Measurements from ENCODE around the gene ANKRD50.

Gene ANKRD50

DNA sequence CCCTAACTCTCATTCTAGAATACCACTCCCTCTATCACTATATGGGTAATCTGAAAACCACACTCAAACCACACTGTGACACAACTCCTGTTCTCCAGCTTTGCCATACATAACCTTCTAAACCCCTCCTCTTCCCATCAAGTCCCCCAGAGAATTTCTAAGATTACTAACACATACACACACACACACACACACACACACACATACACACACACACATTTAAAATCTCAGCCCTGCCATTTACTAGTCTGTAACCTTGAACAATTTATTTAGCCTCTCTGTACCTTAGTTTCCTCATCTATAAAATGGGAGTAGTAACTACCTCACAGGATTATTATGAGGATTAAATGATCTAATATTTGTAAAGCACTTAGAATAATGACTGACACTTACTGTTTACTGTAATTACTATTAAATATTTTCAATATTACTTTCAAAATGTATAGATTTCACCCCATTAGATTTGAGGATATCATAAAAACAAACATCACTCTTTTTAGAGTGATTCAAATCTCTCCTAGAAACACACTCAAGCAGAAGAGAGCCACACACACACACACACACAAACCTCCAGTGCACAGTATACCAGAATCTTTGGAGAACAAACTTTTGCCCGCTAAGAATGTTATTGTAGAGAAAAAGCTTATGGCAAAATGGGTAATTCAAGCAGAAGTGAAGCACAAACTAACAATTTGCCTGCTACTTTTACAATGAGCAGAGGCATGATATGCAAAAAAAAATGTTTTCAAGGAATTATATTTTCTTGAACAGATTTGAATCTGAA lies 3.8 kb downstream of the ANKRD50 start:
- no peak for DNase-seq (ENCODE audit: low spot score)

DNA sequence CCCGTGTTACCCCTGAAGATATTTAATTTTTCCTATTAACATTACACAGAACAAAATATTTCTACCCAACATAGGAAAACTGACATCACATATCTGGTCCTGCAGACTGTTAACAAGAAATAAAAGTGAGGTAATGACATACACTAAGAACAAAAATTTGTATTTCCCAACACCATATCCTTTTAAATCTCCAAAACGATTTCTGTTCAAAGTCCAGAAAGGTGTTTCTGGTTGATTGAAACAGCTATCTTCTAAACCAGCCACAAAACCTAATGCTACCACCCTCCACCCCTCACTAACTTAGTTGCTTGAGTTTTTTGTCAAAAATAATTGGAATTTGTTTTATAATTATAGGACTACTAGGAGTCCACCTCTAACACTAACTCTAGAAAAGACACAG lies 7.1 kb downstream of the ANKRD50 start:
- no peak for DNase-seq (ENCODE audit: low spot score)

DNA sequence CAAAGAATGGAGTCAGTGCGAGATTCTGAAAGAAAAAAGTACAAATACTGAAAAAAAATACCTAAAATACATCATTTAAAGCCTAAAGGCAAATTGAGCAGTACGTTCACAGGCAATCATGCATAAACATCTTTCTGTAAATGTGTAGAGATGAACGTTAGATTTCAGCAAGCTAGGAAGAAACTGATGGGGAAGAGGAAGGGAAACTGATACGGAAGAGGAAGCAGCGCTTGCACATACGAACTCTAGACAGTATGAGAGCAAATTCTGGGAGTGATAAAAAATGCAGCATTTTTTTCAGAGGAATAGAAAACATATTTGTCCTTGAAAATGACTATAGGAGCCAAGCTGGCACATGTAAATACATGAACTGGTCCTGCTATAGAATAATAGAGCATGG lies 9.4 kb downstream of the ANKRD50 start:
- no peak for DNase-seq (ENCODE audit: low spot score)

DNA sequence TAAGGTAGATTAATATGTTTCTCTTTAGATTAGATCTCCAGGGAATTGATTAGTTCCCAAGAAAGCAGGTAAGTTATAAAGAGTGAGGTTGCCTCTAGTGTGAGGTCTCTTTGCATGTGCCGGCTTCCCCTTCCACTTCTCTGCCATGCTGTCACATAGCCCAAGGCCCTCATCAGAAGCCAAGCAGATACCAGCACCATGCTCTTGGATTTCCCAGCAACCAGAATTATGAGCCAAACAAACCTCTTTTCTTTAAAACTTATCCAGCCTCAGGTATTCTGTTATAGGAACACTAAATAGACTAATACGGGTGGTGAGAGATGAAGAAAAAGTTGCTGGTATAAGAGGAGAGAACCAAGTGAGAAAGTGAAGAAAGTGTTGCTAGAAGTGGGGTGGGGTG lies 15.1 kb downstream of the ANKRD50 start:
- DNase-seq (ENCODE audit: low spot score), result no peak

DNA sequence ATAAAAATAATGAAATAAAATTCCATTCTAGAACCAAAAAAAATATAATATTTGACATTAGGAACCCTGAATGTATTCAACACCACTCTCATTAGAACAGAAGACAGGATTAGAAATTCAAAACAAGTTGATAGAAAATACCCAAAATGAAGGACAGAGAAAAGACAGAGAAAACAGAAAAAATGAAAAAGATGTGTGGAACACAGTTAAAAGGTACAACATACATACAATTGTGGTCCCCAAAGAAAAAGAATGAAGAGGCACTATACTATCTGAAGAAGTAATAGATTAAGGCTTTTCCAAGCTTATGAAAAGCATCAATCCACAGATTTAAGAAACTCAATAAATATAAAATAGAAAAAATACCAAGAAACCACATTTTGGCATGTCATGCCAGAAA lies 16.4 kb downstream of the ANKRD50 start:
- no peak for DNase-seq (ENCODE audit: low spot score)

DNA sequence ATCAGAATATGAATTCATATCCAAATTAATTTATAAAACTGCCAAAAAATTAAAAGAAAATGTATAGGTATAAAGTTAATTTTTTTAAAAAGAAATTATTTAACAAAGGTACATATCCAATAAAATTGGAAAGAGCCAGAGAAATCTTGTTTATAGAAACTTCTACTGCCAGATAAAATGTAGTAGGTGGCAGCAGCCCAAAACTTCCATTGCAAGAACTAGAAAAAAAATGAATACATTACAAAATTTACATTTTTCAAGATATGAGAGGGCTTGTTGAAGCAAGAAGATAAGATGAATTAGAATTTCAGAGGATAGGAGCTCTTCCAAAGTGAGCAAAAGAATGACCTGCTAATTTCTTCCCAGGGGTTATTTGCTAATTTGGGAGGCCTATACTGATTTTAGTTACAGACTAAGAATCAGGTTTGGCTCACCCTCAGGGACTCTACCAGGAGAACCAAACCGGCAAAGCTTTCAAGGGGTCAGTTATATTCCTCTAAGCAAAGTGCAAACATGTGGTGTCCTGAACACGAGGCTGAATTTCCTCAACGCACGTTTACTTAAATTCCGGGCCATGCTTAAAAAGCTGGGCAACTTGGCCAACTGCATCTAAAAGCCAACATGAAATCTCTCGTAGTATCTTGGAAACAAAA lies 17.5 kb downstream of the ANKRD50 start:
- no peak for DNase-seq (ENCODE audit: low spot score)

DNA sequence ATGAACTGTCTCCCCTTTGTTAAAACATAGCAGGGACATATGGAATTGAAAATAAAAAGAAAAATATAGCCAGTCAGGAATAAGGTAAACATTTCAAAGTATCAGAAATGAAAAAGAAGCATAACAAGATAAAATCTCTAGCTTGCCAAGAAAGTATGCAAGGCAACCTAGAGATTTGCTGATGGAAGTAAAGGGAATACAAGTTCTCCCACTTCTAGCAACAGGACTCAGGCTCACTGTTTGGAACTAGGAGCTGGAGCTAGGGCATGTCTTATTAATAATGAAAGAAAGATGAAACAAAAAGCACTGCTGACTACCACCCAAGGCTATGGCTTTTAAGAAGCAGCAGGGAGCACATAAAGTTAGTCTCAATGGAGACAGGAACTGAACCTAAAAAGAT lies 18.2 kb downstream of the ANKRD50 start:
- no peak for DNase-seq (ENCODE audit: low spot score)

DNA sequence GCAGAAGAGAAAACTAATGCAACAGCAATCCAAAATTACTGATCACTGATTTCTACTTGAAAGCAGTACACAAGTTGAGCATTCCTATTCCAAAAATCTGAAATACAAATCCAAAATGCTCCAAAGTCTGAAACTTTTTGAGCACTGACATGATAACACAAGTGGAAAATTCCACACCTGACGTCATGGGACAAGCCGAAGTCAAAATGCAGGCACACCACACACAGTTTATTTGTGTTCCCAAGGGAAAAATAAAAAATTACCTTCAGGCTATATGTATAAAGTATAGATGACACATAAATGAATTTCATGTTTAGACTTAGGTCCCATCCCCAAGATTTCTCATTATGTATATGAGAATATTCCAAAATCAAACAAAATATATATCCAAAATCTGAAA lies 20.7 kb downstream of the ANKRD50 start:
- no peak for DNase-seq (ENCODE audit: low spot score)

DNA sequence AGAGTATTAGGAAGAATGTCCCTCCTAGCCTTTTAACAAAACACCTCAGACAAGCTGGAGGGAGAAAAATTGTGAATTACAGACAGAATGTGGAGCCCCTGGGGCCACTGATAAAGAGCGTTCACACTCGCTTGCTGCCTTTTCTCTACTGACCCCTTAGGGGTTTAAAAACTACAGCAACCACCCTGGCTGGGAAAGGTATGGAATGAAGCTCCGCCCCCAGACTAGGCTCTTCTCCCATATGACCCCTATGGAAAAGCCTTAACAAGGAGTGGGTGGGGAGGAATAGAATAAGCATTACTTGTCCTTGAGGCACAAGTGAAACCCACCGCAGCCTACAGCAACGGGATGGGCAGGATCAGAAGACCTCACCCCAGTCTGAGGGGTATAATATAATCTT lies 26.3 kb downstream of the ANKRD50 start:
- DNase-seq (ENCODE audit: low spot score), result no peak

DNA sequence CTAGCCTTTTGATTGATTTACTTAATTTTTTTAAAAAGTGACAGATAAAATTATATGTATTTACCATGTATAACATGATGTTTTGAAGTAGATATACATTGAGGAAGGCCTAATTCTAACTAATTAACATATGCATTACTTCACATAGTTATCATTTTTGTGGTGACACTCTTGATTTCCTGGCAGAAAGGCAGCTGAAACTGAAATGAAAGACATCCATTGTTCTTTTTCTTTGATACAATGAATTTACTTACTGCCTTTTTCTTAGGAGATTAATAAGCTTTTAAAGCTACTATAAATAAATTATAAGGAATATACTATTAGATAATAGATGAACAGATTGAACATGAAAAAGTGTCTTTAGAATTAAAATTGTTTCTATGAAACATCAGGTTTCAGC lies 26.7 kb downstream of the ANKRD50 start:
- DNase-seq (ENCODE audit: low spot score), result no peak

DNA sequence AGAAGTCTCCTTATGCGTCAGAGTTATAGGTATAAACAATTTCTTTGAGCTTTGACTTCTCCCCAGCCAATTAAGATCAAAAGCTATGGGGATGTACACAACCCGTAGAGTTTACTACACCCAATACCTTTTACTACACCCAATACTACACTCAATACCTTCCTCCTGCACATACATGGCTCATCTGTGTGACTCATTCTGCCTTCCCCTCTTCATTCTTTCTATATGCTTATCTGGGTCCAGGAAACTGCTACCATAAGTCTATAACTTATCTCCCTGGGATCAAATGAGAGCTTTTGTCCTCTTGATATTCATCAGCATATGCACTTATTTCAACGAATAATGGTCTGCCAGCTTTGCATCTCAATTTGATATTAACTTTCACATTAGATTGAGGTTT lies 28.2 kb downstream of the ANKRD50 start:
- no peak for DNase-seq (ENCODE audit: low spot score)

DNA sequence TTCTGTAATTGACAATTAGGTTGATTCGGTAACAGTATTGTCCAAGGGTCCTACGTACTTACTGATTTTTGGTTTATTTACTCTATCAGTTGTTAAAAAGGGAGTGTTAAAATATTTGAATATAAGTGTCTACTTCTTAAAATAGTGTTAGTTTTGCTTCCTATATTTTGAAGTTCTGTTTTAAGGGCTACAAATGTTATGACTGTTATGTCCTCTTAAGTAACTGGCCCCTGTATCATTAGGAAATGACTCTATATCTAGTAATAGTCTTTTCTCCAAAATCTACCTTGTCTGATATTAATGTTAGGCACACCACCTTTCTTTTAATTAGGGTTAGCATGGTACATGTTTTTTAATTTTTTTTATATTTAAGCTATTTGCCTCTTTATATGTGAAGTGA lies 30.1 kb downstream of the ANKRD50 start:
- no peak for DNase-seq (ENCODE audit: low spot score)

DNA sequence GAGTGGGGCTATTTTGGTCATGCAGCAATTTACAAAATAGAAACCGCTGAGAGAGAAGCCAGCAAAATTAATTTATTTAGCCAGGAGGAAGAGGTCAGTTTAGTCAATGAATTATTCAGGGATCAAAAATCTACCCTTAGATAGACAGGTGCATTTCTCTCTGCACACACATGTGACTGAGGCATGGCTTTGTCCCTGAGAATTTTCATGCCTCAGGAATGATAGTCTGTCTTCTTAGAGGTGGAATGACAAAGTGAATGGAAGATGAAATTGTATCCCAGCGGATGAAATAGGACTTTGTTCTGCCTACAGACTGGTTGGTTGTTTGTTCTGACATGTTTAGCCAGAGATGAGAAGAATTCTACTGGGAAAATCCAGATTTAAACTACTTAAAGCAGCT lies 46.0 kb downstream of the ANKRD50 start:
- no peak for DNase-seq (ENCODE audit: low spot score)

DNA sequence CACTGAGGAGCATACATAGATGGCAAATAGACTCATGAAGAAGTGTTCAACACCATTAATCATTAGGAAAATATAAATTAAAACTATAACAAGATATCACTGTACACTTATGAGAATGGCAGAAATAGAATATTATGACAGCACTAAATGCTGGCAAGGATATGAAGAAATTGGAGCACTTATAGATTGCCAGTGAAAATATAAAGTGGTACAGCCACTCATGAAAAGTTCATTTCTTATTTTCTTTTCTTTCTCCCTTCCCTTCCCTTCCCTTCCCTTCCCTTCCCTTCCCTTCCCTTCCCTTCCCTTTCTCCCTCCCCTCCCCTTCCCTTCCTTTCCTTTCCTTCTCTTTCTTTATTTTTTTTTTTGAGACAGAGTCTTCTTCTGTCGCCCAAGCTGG lies 53.7 kb downstream of the ANKRD50 start:
- DNase-seq (ENCODE audit: low spot score), result no peak

DNA sequence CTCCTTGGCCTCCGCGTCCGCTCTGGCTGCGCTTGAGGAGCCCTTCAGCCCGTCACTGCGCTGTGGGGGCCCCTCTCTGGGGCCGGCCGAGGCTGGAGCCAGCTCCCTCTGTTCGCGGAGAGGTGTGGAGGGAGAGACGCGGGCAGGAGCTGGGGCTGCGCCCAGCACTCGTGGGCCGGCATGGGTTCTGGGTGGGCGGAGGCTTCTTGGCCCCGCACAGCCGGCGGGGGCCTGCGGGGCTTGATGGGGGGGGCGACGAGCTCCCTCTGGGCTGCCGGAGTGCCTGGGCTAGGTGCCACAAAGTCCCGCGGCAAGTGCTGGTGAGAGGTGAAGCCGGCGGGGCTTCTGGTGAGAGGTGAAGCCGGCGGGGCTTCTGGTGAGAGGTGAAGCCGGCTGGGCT lies 61.9 kb downstream of the ANKRD50 start:
- no peak for DNase-seq (ENCODE audit: low spot score)

DNA sequence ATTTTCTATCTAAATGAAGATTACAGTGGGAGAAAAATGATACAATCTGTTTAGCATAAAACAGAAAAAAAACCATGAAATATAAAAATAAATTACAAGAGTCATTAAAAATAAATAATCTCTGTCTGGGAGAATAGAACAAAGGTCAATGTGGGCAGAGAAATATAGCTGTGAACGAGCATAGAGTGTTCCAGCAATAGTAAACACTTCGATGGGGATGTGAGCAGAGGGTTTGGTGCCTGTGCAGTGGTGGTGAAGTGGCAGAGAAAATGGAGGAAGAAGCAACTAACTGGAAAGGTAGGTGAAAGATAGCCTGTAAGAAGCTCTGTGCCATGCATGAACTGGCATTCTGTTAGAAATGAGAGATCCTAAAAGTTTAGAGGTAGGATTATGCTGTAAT lies 64.9 kb downstream of the ANKRD50 start:
- DNase-seq (ENCODE audit: low spot score), result no peak

DNA sequence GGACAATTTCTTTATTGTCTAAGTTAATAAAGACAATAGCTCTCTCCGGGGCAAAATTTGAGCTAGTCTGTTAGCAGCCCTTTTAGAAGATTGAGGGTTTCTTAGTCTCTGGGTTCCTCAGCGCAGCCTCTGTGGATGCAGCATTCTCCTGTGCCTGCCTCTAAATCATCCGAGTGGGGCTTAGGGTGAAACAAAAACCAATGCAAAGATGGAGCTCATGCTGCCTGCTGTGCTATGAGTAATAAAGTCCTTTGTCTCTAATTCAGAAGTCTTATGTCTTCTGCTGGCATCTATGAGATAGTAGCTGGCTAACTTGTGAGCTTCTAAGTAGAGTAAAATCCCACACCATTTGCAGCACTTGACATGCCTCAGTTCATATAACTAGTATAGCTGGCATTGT lies 67.9 kb downstream of the ANKRD50 start:
- DNase-seq (ENCODE audit: low spot score), result no peak

DNA sequence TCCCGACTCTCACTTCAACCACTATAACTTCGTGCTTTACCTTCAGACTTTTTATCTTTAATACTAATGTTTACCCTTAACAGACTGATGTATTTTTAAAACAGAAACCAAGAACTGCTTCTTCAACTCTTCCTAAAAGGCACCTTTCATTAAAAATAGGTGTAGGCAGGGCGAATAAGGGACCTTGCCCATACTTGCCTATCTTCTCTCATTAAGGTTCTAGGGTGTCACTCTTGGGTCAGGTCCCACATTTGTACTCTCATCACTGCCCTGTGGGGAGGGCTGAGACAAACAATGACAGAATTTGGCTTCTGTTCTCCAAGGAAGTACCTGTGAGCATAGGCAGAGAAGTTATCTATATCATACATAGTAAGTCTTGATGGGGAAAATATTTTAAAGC lies 69.7 kb downstream of the ANKRD50 start:
- no peak for DNase-seq (ENCODE audit: low spot score)

DNA sequence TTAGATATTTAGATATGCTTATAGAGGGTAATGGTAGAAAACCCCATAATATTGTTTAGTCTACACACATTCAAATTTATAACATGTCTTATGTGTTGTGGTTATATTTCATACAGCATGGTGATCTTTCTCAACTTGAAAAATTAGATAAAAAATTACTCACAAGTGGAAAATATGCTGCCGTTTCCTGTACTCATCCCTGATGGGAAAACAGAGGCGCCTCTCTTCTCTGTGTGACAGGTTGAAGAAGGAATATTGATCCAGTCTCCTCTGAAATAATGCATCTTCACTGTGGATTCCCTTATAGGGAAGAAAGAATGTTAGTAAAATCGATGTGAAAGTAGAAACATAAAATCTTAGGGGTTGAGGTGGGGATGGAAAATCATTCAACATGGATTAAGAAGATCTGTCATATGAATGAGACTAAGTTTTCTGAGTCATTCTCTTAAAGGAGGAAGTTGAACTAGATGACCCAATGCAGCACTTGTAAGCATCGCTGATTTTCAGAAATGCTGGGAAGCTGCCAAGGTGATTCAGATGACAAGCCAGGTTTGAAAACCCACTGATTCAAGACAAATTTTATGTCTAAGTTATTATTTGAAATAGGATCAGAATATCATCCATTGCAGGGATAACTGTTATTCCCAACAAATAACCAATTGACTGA lies 70.7 kb downstream of the ANKRD50 start:
- DNase-seq (ENCODE audit: low spot score), result no peak

DNA sequence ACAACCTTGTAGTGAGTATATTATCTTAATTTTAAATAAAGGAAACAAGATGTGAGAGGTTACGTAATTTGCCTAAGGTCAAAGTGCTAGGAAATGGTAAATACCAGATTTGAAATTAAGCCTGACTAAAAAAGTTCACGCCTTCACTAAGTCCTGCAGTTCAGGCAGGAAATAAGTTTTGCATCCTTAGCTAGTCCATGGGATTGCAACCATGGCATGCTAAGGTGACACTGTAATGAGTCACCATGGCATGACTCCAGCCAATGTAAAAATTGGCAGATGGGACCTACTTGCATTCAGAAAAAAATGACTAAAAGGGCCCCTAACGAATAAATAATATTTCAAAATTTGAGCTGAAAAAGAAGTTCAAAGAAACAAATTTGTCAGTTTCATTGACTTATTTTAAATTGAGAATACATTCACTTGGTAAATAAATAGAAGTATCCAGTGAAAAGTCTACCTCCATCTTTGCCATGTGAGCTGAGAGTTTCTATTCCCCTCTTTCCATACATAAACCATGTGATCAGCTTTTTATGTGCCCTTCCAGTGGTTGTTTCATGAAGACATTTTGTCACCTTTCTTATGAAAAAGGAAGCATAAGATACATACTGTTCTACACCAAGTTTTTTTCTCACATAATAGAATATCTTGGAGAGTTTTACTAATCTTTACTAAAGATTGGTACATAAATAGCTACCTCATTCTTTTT lies 72.4 kb downstream of the ANKRD50 start:
- DNase-seq (ENCODE audit: low spot score), result no peak

DNA sequence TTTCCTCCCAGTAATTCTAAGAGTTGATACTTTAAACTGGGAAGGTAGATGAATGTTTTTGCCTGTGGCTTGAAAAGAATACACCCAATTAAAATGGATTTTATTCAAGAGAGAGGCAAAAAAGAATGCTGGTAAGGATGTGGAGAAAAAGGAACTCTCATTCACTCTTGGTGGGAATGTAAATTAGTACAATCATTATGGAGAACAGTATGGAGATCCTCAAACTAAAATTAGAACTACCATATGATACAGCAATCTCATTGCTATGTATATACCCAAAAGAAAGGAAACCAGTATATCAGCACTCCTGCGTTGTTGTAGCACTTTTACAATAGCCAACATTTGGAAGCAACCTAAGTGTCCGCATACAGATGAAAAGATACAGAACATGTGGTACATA lies 75.2 kb downstream of the ANKRD50 start:
- DNase-seq (ENCODE audit: low spot score), result no peak

DNA sequence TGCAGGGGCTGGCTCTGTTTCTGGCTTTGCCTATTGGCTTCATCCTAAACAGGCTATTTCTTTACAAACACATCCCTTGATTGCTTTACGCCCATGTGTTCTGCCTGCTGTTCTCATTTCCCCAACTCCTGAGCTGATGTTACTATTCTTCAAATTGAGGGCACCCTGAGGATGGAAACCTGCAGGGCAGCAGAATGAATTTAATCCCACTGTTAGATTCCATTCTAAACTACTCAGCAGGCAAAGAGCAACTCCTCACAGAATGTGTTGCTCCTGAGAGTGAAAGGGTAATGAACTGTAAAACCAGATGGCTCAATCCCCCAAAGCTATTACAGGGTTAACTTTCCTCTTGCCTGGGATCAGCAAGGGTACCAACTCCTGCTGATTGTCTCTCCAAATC lies 75.7 kb downstream of the ANKRD50 start:
- DNase-seq (ENCODE audit: low spot score), result no peak

DNA sequence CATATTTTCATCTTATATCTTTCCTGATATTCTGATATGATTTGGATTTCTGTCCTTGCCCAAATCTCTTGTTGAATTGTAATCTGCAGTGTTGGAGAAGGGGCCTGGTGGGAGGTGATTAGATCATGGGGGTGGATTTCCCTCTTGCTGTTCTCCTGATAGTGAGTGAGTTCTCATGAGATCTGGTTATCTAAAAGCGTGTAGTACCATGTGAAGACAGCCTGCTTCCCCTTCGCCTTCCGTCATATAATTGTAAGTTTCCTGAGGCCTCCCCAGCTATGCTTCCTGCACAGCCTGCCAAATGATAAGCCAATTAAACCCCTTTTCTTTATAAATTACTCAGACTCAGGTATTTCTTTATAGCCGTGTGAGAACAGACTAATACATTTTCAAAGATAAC lies 77.2 kb downstream of the ANKRD50 start:
- DNase-seq (ENCODE audit: low spot score), result no peak
